NCI-H748 (cell line): ENCODE data around the gene AP3D1.
A peak's percentile ranks its signal among the peaks of the same experiment; 100 is the strongest.

Experiments
- DNase-seq: peaks from one replicate; lab custom pipeline; 2025; ENCODE audit not compliant: unreplicated experiment; lab: John Stamatoyannopoulos, UW

The AP3D1 gene

DNA sequence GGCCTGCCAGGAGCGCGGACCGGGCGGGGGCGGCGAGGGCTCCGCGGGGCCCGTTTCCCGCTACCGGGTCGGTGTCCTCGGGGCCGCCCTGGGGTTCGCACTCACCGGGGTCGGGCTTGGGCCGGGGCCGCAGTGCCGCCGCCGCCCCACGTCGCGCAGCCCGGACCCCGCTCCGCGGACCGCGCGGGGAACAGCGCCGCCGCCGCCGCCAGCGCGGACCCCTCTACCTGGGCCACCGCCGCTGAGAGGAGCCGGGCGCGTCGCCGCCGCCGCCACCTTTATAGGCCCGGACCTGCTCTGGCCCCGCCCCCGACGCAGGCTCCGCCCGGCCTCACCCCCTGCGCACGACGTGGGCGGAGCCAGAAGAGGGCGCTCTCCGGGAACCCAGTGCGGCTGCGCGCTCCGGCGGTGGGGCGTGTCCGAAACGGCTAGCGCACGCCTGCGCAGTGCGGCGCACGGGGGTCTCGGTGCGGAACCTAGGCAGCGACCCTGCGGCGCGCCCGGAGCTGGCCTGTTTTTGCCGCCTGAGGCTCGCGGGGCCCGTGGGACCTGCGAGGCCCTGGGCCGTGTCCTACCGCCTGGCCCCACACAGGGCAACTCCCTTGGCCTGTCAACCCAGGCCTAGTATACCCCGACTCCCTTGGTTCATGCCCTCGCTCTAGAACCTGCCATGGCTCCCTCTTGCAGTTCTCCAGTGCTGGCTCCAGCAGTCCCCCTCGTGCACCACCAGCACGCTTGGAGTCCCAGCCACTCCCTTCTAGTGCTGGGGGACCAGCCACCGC lies 100.2 kb downstream of the AP3D1 start, which contains the start of gene MKNK2:
Gene MKNK2 (minus strand): TSS at position 254 of the 782 bp plus-strand sequence. CDS start 393 bp downstream, outside the sequence.
- DNase-seq, result peak; percentile 79
